Measurements from ENCODE around the gene ITSN1.
"Not testable (repeated sequence)": the region's sequence is repeated elsewhere in the genome, so short reads cannot be mapped to it uniquely, and the experiment has no call there.

ITSN1 gene

GRCh38 chr21:33901412-33902288 is 259.3 kb downstream of the ITSN1 start:
- no peak for DNase-seq

- no peak for DNase-seq
These were observed 260.0 kb downstream of the ITSN1 start for GRCh38 chr21:33902349-33902748.

- DNase-seq = no peak
These were observed 261.7 kb downstream of the ITSN1 start for GRCh38 chr21:33904041-33904440.

- DNase-seq = peak; percentile 18
These were observed 266.5 kb downstream of the ITSN1 start for GRCh38 chr21:33908760-33909159.

- no peak for DNase-seq
These were observed 267.5 kb downstream of the ITSN1 start for GRCh38 chr21:33909756-33910155.

- no peak for DNase-seq
These were observed 271.9 kb downstream of the ITSN1 start for GRCh38 chr21:33914188-33914587.

GRCh38 chr21:33915368-33916199 is 273.3 kb downstream of the ITSN1 start, which contains the start of gene ATP5PO:
TSS of gene ATP5PO (minus strand) at chr21:33915804. CDS start at chr21:33915763, 41 bp downstream.
- DNase-seq = peak; percentile 96

- DNase-seq = no peak
These were observed 273.9 kb downstream of the ITSN1 start for GRCh38 chr21:33916200-33916567.

GRCh38 chr21:33917421-33917820 is 275.1 kb downstream of the ITSN1 start:
- no peak for DNase-seq

GRCh38 chr21:33924079-33924765 is 281.9 kb downstream of the ITSN1 start:
- peak; percentile 93 for DNase-seq

GRCh38 chr21:33924766-33925100 is 282.4 kb downstream of the ITSN1 start:
- no peak for DNase-seq

- not testable (repeated sequence) for DNase-seq
These were observed 283.9 kb downstream of the ITSN1 start for GRCh38 chr21:33926248-33926647.

- peak; percentile 56 for DNase-seq
These were observed 288.9 kb downstream of the ITSN1 start for GRCh38 chr21:33931052-33931798.

- DNase-seq = no peak
These were observed 289.6 kb downstream of the ITSN1 start for GRCh38 chr21:33931799-33932390.

GRCh38 chr21:33932731-33933130 is 290.4 kb downstream of the ITSN1 start:
- DNase-seq = no peak

GRCh38 chr21:33936301-33937038 is 294.2 kb downstream of the ITSN1 start:
- DNase-seq = no peak

GRCh38 chr21:33937146-33937545 is 294.8 kb downstream of the ITSN1 start:
- DNase-seq = no peak

GRCh38 chr21:33937931-33938339 is 295.6 kb downstream of the ITSN1 start:
- no peak for DNase-seq

GRCh38 chr21:33938381-33938780 is 296.1 kb downstream of the ITSN1 start:
- DNase-seq = no peak

GRCh38 chr21:33939226-33939625 is 296.9 kb downstream of the ITSN1 start:
- DNase-seq = no peak

- no peak for DNase-seq
These were observed 298.0 kb downstream of the ITSN1 start for GRCh38 chr21:33940164-33940880.
